ENCODE measurements around the gene RAD9A. TPM values are rescaled to one million over a fixed set of nuclear protein-coding genes. Genes with fewer than 3 reads are reported as not detected.

The RAD9A gene
- total RNA-seq, 1 donor from 2014 or later, result 11.1 TPM

- TF ChIP-seq CTCF (IDR thresholded peaks at IDR 0.05), result no peak
- Mint-ChIP-seq H3K36me3 (ENCODE audit: low read depth) (peaks cover 12% of the 10 kb centered on the region), H3K4me1 (ENCODE audit: low read depth) (peaks cover 19% of the 10 kb centered on the region), H3K4me3 (ENCODE audit: unreplicated experiment) (no peak overlapping the region), H3K27me3 (ENCODE audit: low read depth) (no peaks in the 10 kb centered on the region), H3K9me3 (ENCODE audit: low read depth) (no peaks in the 10 kb centered on the region), H3K27ac (ENCODE audit: unreplicated experiment) (no peak overlapping the region)
- DNase-seq (ENCODE audit: low spot score), result no peak
These were observed 27.6 kb upstream of the RAD9A start for GRCh38 chr11:67364169-67364568.

DNA sequence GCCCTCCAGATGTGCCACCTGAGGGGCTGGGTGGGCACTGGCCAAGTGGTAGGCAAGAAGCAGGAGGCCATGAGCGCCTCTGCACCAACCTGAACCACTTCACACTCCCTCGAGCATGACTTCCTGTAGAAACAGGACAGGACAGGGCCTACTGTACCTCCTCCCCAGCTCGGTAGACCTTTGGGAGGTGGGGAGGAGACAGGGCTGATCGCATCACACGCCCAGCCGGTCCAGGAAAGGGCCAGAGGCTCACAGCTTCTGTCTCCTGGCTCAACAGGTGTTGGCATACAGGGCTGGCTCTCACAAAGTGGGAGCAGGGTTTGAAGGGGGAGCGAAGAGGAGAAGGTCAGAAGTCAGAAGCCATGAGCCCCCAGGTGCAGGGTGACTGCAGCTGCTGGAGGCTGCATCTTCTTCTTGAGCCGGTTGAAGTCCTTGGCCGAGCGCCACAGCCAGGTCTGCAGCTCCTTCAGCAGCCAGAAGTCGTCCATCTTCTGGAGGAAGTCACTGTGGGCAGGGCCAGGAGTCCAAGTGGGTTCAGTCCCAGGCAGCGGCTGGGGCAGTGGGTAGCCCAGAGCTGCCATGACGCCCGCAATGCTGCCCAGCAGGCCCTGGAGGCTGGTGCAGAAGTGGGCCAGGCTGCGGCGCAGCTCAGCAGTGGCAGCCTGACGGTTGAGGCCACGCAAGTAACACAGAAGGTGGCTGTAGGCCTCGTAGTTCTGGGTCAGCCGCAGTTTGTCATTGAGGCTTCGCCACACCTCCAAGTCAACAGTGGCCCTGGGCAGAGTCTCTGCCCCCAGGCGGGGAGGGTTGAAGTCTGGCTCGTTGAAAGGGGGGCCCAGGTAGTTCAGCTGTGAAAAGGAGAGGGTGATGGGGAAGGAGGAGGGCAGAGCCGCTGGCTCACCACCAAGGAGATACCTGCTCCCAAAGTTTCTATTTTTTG lies 26.7 kb upstream of the RAD9A start:
- Mint-ChIP-seq H3K4me3 (ENCODE audit: unreplicated experiment) (no peak overlapping the region), H3K4me1 (ENCODE audit: low read depth) (peaks cover 27% of the 10 kb centered on the region), H3K36me3 (ENCODE audit: low read depth) (peaks cover 12% of the 10 kb centered on the region), H3K27me3 (ENCODE audit: low read depth) (no peaks in the 10 kb centered on the region), H3K9me3 (ENCODE audit: low read depth) (no peaks in the 10 kb centered on the region), H3K27ac (ENCODE audit: unreplicated experiment) (no peak overlapping the region)
- no peak for DNase-seq (ENCODE audit: low spot score)
- no peak for TF ChIP-seq CTCF (IDR thresholded peaks at IDR 0.05)

GRCh38 chr11:67365736-67366444 lies 25.9 kb upstream of the RAD9A start:
- H3K27me3 Mint-ChIP-seq (ENCODE audit: low read depth), result no peaks in the 10 kb centered on the region
- no peak for TF ChIP-seq CTCF (IDR thresholded peaks at IDR 0.05)
- no peak for DNase-seq (ENCODE audit: low spot score)
- H3K27ac Mint-ChIP-seq (ENCODE audit: unreplicated experiment), result no peak overlapping the region
- H3K9me3 Mint-ChIP-seq (ENCODE audit: low read depth), result no peaks in the 10 kb centered on the region
- peaks cover 35% of the 10 kb centered on the region for H3K4me1 Mint-ChIP-seq (ENCODE audit: low read depth)
- H3K4me3 Mint-ChIP-seq (ENCODE audit: unreplicated experiment), result no peak overlapping the region
- peaks cover 12% of the 10 kb centered on the region for H3K36me3 Mint-ChIP-seq (ENCODE audit: low read depth)

GRCh38 chr11:67366546-67366945 lies 25.2 kb upstream of the RAD9A start:
- Mint-ChIP-seq H3K9me3 (ENCODE audit: low read depth) (no peaks in the 10 kb centered on the region), H3K27ac (ENCODE audit: unreplicated experiment) (no peak overlapping the region), H3K4me1 (ENCODE audit: low read depth) (peaks cover 42% of the 10 kb centered on the region), H3K36me3 (ENCODE audit: low read depth) (peaks cover 12% of the 10 kb centered on the region), H3K4me3 (ENCODE audit: unreplicated experiment) (no peak overlapping the region), H3K27me3 (ENCODE audit: low read depth) (no peaks in the 10 kb centered on the region)
- no peak for TF ChIP-seq CTCF (IDR thresholded peaks at IDR 0.05)
- no peak for DNase-seq (ENCODE audit: low spot score)

DNA sequence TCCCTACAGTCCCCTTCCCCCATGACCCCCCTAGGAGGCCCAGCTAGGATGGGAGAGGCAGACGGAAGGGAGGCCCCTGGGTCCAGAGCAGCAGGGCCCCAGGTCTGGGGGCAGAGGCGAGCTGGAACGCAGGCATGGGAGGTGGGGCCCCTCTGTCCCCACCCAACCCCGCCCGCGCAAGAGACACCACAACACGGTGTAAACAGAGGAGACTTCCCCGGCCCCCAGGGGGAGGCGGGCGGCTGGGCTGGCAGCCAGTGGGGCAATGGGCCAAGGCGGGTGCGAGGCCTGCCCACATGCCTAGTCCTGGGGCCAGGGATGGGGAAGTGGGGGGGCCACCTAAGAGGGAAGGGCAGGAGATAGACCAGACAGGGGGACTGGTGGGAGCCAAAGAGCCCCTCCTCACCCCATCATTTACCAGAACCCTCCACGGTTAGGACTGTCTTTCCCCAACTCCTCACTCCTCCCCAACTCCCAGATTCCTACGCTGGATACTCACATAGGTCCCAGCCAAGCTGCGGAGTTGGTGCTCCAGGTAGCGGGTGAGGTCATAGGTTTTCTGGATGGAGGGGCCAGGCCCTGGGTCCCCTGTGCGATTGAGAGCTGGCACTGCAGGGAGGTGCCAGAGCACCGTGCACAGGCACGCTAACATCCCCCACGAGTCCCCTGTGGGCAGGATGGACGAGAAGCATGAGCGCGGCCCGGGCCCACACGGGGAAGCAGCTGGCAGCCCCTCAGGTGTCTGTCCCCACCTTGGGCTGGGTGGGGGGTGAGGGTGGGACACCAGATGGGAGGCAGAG lies 24.6 kb upstream of the RAD9A start:
- Mint-ChIP-seq H3K27ac (ENCODE audit: unreplicated experiment) (no peak overlapping the region), H3K4me3 (ENCODE audit: unreplicated experiment) (no peak overlapping the region), H3K9me3 (ENCODE audit: low read depth) (no peaks in the 10 kb centered on the region), H3K27me3 (ENCODE audit: low read depth) (no peaks in the 10 kb centered on the region), H3K4me1 (ENCODE audit: low read depth) (peaks cover 46% of the 10 kb centered on the region), H3K36me3 (ENCODE audit: low read depth) (peaks cover 12% of the 10 kb centered on the region)
- DNase-seq (ENCODE audit: low spot score), result no peak
- TF ChIP-seq CTCF (IDR thresholded peaks at IDR 0.05), result no peak
